Superior temporal gyrus (tissue), 1 donor: ENCODE results near the gene NTN1.
A peak's percentile ranks its signal among the peaks of the same experiment; 100 is the strongest.

Experiments used
- DNase-seq: peaks from one replicate; pipeline ENCODE4 v3.0.0-alpha.2; 2016; ENCODE audit errors: extremely low spot score

The NTN1 gene

GRCh38 chr17:9217151-9218056 is 196.1 kb downstream of the NTN1 start:
- DNase-seq, result no peak

- DNase-seq, result no peak
Observed at GRCh38 chr17:9218064-9218635, 196.8 kb downstream of the NTN1 start.

- DNase-seq, result no peak
Observed at GRCh38 chr17:9218911-9219310, 197.6 kb downstream of the NTN1 start.

- DNase-seq, result no peak
Observed at GRCh38 chr17:9219631-9220397, 198.5 kb downstream of the NTN1 start.

- DNase-seq, result no peak
Observed at GRCh38 chr17:9220398-9221146, 199.3 kb downstream of the NTN1 start.

GRCh38 chr17:9221147-9221921 is 200.0 kb downstream of the NTN1 start:
- no peak for DNase-seq

GRCh38 chr17:9221922-9222180 is 200.5 kb downstream of the NTN1 start:
- no peak for DNase-seq

- DNase-seq, result no peak
Observed at GRCh38 chr17:9223531-9223930, 202.2 kb downstream of the NTN1 start.

- no peak for DNase-seq
Observed at GRCh38 chr17:9224485-9224884, 203.2 kb downstream of the NTN1 start.

- no peak for DNase-seq
Observed at GRCh38 chr17:9225305-9226101, 204.2 kb downstream of the NTN1 start.

GRCh38 chr17:9226130-9226793 is 205.0 kb downstream of the NTN1 start:
- no peak for DNase-seq

GRCh38 chr17:9226794-9227135 is 205.5 kb downstream of the NTN1 start:
- DNase-seq, result no peak

- DNase-seq, result no peak
Observed at GRCh38 chr17:9227819-9228407, 206.6 kb downstream of the NTN1 start.

- peak; percentile 45 for DNase-seq
Observed at GRCh38 chr17:9228408-9229159, 207.3 kb downstream of the NTN1 start.

GRCh38 chr17:9229160-9229825 is 208.0 kb downstream of the NTN1 start:
- no peak for DNase-seq

- no peak for DNase-seq
Observed at GRCh38 chr17:9229826-9230201, 208.5 kb downstream of the NTN1 start.

- no peak for DNase-seq
Observed at GRCh38 chr17:9230346-9230745, 209.0 kb downstream of the NTN1 start.

GRCh38 chr17:9230861-9231260 is 209.6 kb downstream of the NTN1 start:
- DNase-seq, result no peak
